Endothelial cell of umbilical vein (primary cell): ENCODE measurements around the gene HIVEP3.
A peak's percentile ranks its signal among the peaks of the same experiment; 100 is the strongest.

ENCODE experiments used
- CTCF ChIP-seq, 2 donors: IDR thresholded peaks; 1 replicate in 1 of 2; 2 replicates in 1 of 2; pipeline ENCODE4 v1.5.1; 2011; ENCODE audit warnings: low read length in 2 of 2, mild to moderate bottlenecking in 2 of 2, moderate library complexity in 2 of 2, control low read depth in 1 of 2, inconsistent platforms in 1 of 2, low read depth in 1 of 2; ENCODE audit not compliant: insufficient read depth in 1 of 2; ENCODE audit errors: extremely low read depth in 1 of 2
- EZH2 ChIP-seq: IDR thresholded peaks from 2 replicates; pipeline ENCODE4 v1.6.1; 2012; ENCODE audit warnings: borderline replicate concordance, low read depth, mild to moderate bottlenecking, moderate library complexity, low read length, inconsistent platforms; ENCODE audit not compliant: severe bottlenecking
- FOS ChIP-seq: IDR thresholded peaks from 2 replicates; pipeline ENCODE4 v1.6.1; 2011; ENCODE audit warnings: mild to moderate bottlenecking, low read length, moderate library complexity, borderline replicate concordance; ENCODE audit not compliant: insufficient read depth
- GATA2 ChIP-seq: IDR thresholded peaks from 2 replicates; pipeline ENCODE4 v1.7.0; 2011; ENCODE audit warnings: low read depth, mild to moderate bottlenecking, moderate library complexity, mixed read lengths, low read length; ENCODE audit not compliant: insufficient read length, insufficient read depth
- JUN ChIP-seq: IDR thresholded peaks from 2 replicates; pipeline ENCODE4 v1.6.1; 2011; ENCODE audit warnings: borderline replicate concordance, low read depth; ENCODE audit not compliant: insufficient read length, insufficient read depth
- MAX ChIP-seq: IDR thresholded peaks from 2 replicates; pipeline ENCODE4 v1.6.1; 2011; ENCODE audit not compliant: insufficient read depth, insufficient read length
- MYC ChIP-seq: IDR thresholded peaks from one replicate; pipeline ENCODE4 v1.6.1; 2011; ENCODE audit warnings: mild to moderate bottlenecking, low read depth, low read length
- POLR2A ChIP-seq: IDR thresholded peaks from 2 replicates; pipeline ENCODE4 v1.6.1; 2012; ENCODE audit warnings: low read depth, mild to moderate bottlenecking, control low read depth, low read length
- POLR2AphosphoS5 ChIP-seq: IDR thresholded peaks from 2 replicates; pipeline ENCODE4 v1.6.1; 2012; ENCODE audit warnings: low read depth, mild to moderate bottlenecking, control low read depth, low read length, moderate library complexity; ENCODE audit not compliant: insufficient read depth

GRCh38 chr1:41485605-41486004, 433.1 kb downstream of the HIVEP3 start:
- TF ChIP-seq MYC = no peak
- TF ChIP-seq CTCF (IDR thresholded peaks at IDR 0.05; ENCODE audit: extremely low read depth in 1 of 2, insufficient read depth in 1 of 2, low read depth in 1 of 2, low read length in 2 of 2) = no peak
- TF ChIP-seq POLR2A = no peak
- TF ChIP-seq MAX = no peak
- no peak for TF ChIP-seq EZH2
- peak; percentile 12 for TF ChIP-seq JUN
- TF ChIP-seq GATA2 = peak; percentile 94
- peak; percentile 20 for TF ChIP-seq POLR2AphosphoS5
- TF ChIP-seq FOS = peak; percentile 47
